DND-41 (cell line): ENCODE data around the gene MYO1B.
"Not testable (repeated sequence)": the region's sequence is repeated elsewhere in the genome, so short reads cannot be mapped to it uniquely, and the experiment has no call there.

Experiments
- ATAC-seq: fragments of 200-7000 bp; cut with Tn5 transposase; 3 replicates; pipeline ENCODE4 v1.9.1; 2021; ENCODE audit warnings: low read depth; ENCODE audit not compliant: insufficient read depth
- DNase-seq: peaks from one replicate; pipeline ENCODE4 v3.0.0-alpha.2; 2020
- H2AFZ ChIP-seq: 2 replicates; pipeline ENCODE4 v1.6.0; 2012; ENCODE audit warnings: low read depth, low read length
- H3K27ac ChIP-seq: 2 replicates; pipeline ENCODE4 v1.5.1; 2012; ENCODE audit warnings: low read length, inconsistent platforms
- H3K27me3 ChIP-seq: fragments of 200-600 bp; sonication (generic); 2 replicates; pipeline ENCODE4 v1.6.0; 2012; ENCODE audit warnings: low read length, mild to moderate bottlenecking, inconsistent platforms; ENCODE audit not compliant: insufficient read depth, poor library complexity
- H3K36me3 ChIP-seq: 2 replicates; pipeline ENCODE4 v1.5.1; 2012; ENCODE audit warnings: low read length, inconsistent platforms; ENCODE audit not compliant: insufficient read depth
- H3K4me1 ChIP-seq: 2 replicates; pipeline ENCODE4 v1.5.1; 2012; ENCODE audit warnings: mild to moderate bottlenecking, low read length; ENCODE audit not compliant: insufficient read depth
- H3K4me2 ChIP-seq: 2 replicates; pipeline ENCODE4 v1.6.0; 2012; ENCODE audit warnings: mild to moderate bottlenecking, moderate library complexity, low read length, inconsistent platforms; ENCODE audit not compliant: insufficient read depth
- H3K4me3 ChIP-seq, 2 experiments: fragments of 200-600 bp in 1 of 2; shearing (Covaris generic) in 1 of 2; 2 replicates each; pipeline ENCODE4 v1.5.1; 2012 to 2016; ENCODE audit warnings: inconsistent platforms in 2 of 2, low read length in 2 of 2, mild to moderate bottlenecking in 2 of 2, low read depth in 1 of 2, moderate library complexity in 1 of 2
- H3K79me2 ChIP-seq: 2 replicates; pipeline ENCODE4 v1.6.0; 2012; ENCODE audit warnings: low read length, inconsistent platforms; ENCODE audit not compliant: insufficient read depth
- H3K9ac ChIP-seq: 2 replicates; pipeline ENCODE4 v1.6.0; 2012; ENCODE audit warnings: low read depth, mild to moderate bottlenecking, inconsistent platforms, low read length, moderate library complexity
- H3K9me3 ChIP-seq: 2 replicates; pipeline ENCODE4 v1.5.1; 2012; ENCODE audit warnings: low read length, moderate library complexity, mild to moderate bottlenecking, inconsistent platforms; ENCODE audit not compliant: insufficient read depth, severe bottlenecking
- H4K20me1 ChIP-seq: 2 replicates; pipeline ENCODE4 v1.6.0; 2012; ENCODE audit warnings: low read length; ENCODE audit not compliant: insufficient read depth
- EZH2 ChIP-seq: IDR thresholded peaks from 3 replicates; pipeline ENCODE4 v1.6.1; 2012; ENCODE audit warnings: borderline replicate concordance, low read depth, mild to moderate bottlenecking, moderate library complexity, low read length, inconsistent platforms; ENCODE audit not compliant: severe bottlenecking
- TF ChIP-seq, protein P1 (sequence below): IDR thresholded peaks from 2 replicates; pipeline ENCODE4 v1.5.1; 2012; ENCODE audit warnings: borderline replicate concordance, low read length, moderate library complexity, mild to moderate bottlenecking; ENCODE audit not compliant: poor library complexity, severe bottlenecking; ENCODE audit errors: extremely low read depth

The MYO1B gene

GRCh38 chr2:191451116-191451515 lies 205.9 kb downstream of the MYO1B start:
- peaks cover 2% of the 10 kb centered on the region for H3K27me3 ChIP-seq
- DNase-seq (no peak), ATAC-seq (no peak)
- no peaks in the 10 kb centered on the region for H3K4me1 ChIP-seq
- H3K79me2 ChIP-seq, result no peaks in the 10 kb centered on the region
- no peak overlapping the region for H3K9ac ChIP-seq
- no peaks in the 10 kb centered on the region for H3K9me3 ChIP-seq
- H3K36me3 ChIP-seq, result no peaks in the 10 kb centered on the region
- no peak overlapping the region for H3K27ac ChIP-seq
- H3K4me2 ChIP-seq, result no peak overlapping the region
- no peak overlapping the region for H3K4me3 ChIP-seq
- no peak for TF ChIP-seq EZH2
- TF ChIP-seq, protein P1, sequence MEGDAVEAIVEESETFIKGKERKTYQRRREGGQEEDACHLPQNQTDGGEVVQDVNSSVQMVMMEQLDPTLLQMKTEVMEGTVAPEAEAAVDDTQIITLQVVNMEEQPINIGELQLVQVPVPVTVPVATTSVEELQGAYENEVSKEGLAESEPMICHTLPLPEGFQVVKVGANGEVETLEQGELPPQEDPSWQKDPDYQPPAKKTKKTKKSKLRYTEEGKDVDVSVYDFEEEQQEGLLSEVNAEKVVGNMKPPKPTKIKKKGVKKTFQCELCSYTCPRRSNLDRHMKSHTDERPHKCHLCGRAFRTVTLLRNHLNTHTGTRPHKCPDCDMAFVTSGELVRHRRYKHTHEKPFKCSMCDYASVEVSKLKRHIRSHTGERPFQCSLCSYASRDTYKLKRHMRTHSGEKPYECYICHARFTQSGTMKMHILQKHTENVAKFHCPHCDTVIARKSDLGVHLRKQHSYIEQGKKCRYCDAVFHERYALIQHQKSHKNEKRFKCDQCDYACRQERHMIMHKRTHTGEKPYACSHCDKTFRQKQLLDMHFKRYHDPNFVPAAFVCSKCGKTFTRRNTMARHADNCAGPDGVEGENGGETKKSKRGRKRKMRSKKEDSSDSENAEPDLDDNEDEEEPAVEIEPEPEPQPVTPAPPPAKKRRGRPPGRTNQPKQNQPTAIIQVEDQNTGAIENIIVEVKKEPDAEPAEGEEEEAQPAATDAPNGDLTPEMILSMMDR, result no peak
- no peak overlapping the region for H2AFZ ChIP-seq
- H4K20me1 ChIP-seq, result no peaks in the 10 kb centered on the region

- H3K4me3 ChIP-seq, result no peak overlapping the region
- H3K9ac ChIP-seq, result no peak overlapping the region
- H3K27me3 ChIP-seq, result no peaks in the 10 kb centered on the region
- ATAC-seq (no peak), DNase-seq (no peak)
- H4K20me1 ChIP-seq, result no peaks in the 10 kb centered on the region
- no peaks in the 10 kb centered on the region for H3K79me2 ChIP-seq
- no peak overlapping the region for H2AFZ ChIP-seq
- no peak for TF ChIP-seq EZH2
- TF ChIP-seq, protein P1, result no peak
- no peaks in the 10 kb centered on the region for H3K36me3 ChIP-seq
- no peak overlapping the region for H3K4me2 ChIP-seq
- no peaks in the 10 kb centered on the region for H3K9me3 ChIP-seq
- no peaks in the 10 kb centered on the region for H3K4me1 ChIP-seq
- no peak overlapping the region for H3K27ac ChIP-seq
Observed at GRCh38 chr2:191452065-191452464, 206.9 kb downstream of the MYO1B start.

- no peak for DNase-seq
Observed at GRCh38 chr2:191453761-191454160, 208.6 kb downstream of the MYO1B start.

GRCh38 chr2:191456506-191456905 lies 211.3 kb downstream of the MYO1B start:
- not testable (repeated sequence) for H3K4me1 ChIP-seq, H3K27ac ChIP-seq, H3K9me3 ChIP-seq

More at GRCh38 chr2:191453761-191454160, 208.6 kb downstream of the MYO1B start:
- Histone ChIP-seq H3K9ac (no peak overlapping the region), H3K79me2 (no peaks in the 10 kb centered on the region), H2AFZ (no peak overlapping the region), H3K36me3 (no peaks in the 10 kb centered on the region), H3K4me3 (no peak overlapping the region), H4K20me1 (no peaks in the 10 kb centered on the region), H3K27ac (no peak overlapping the region), H3K9me3 (no peaks in the 10 kb centered on the region), H3K4me2 (no peak overlapping the region), H3K27me3 (no peaks in the 10 kb centered on the region), H3K4me1 (no peaks in the 10 kb centered on the region)
- ATAC-seq, result no peak
- TF ChIP-seq, protein P1, result no peak
- TF ChIP-seq EZH2, result no peak

More at GRCh38 chr2:191456506-191456905, 211.3 kb downstream of the MYO1B start:
- H3K36me3 ChIP-seq, H3K9ac ChIP-seq, DNase-seq, H3K27me3 ChIP-seq, H3K4me3 ChIP-seq, H3K4me2 ChIP-seq, ATAC-seq, H3K79me2 ChIP-seq, H2AFZ ChIP-seq, H4K20me1 ChIP-seq: not testable (repeated sequence)
